Stimulated activated CD8-positive, alpha-beta memory T cell treated with anti-CD3 and anti-CD28 coated beads, Interleukin-15, amount 100 ng/mL, for 1 hour (primary cell): ENCODE measurements around the gene NKPD1.

ENCODE experiments used
- DNase-seq: peaks from one replicate; pipeline ENCODE4 v3.0.0-alpha.2; 2020; ENCODE audit warnings: low read depth

Gene NKPD1, protein sequence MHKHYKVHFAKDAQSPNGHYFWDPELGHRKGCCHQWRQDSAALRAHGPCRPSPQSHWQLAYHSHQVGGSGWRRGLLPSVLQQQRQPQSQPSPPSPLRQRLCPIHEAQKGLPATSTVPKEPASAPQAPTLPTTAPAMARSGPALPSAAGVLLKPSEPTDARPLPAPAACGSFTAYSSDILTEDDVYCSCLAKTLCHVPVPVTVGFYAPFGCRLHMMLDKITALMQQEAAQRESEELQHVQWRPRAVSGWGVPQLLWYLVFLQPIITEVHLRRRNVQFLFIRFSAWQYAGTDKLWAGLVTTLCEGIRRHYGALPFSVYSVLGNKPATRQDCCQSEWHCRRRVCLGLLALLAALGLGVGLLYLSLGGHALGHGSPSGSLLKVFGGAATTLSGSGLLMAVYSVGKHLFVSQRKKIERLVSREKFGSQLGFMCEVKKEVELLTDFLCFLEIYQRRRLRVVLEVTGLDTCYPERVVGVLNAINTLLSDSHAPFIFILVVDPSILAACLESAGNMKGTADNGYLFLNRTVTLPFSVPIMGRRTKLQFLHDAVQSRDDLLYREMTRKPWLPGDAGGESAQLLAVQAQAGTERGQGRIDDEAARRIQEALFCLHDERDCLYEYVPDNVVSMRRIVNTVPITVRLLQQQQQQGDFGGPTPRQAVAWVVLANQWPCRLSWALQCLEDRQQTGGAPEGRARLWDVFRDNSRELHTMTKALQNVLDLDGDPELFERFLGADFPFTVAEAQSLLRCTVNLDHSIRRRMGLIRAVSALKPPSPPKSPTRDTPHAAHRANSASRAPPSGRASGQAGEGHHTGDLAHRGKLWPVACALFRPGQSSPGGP

GRCh38 chr19:45160870-45161737 is at the start of gene NKPD1:
Gene NKPD1, minus strand, starts transcription at chr19:45160982. Its CDS starts 832 bp downstream, at chr19:45160150.
- no peak for DNase-seq

DNA sequence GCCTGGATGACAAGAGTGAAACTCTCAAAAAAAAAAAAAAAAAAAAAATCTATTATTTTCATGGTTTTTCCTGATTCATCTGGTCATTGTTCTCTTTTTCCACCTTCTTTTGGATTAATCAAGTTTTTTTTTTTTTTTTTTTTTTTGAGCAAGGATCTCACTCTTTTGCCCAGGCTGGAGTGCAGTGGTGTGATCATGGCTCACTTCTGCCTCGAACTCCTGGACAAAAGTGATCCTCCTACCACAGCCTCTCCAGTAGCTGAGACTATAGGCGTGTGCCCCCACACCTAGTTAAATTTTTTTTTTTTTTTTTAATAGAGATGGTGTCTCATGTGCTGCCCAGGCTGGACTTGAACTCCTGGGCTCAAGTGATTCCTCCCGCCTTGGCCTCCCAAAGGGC is 45.5 kb upstream of the NKPD1 start:
- no peak for DNase-seq

- no peak for DNase-seq
Observed at GRCh38 chr19:45205810-45206209, 45.0 kb upstream of the NKPD1 start.

DNA sequence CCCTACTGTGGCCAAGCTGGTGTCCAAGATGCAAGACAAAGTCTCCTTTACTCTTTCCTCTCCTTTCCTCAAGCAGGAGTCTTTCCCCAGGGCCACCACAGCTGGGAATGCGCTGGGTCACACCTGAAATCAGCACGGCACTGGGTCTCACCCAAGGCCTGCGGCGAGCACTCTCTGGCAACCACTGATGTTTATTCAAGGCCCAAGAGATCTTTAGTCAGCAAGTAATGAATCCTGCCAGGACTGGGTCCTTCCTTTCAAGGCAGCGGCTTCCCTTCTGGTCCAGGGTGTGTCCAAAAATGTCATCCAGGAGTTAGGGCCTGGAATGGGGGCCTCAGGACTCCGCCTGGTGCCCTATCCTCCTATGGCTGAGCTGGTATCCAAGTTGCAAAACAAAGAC is 41.9 kb upstream of the NKPD1 start:
- DNase-seq: no peak

DNA sequence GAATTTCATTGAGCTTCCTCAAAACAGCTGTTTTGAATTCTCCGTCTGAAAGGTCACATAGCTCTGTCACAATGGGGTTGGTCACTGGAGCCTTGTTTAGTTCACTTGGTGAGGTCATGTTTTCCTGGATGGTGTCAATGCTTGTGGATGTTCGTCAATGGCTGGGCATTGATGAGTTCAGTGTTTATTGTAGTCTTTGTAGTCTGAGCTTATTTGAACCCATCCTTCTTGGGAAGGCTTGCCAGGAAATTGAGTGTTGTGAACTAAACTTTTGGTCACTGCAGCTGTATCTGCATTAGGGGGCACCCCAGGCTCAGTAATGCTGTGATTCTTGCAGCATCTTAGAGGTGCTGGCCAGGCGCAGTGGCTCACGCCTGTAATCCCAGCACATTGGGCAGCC is 39.8 kb upstream of the NKPD1 start:
- DNase-seq: no peak

DNA sequence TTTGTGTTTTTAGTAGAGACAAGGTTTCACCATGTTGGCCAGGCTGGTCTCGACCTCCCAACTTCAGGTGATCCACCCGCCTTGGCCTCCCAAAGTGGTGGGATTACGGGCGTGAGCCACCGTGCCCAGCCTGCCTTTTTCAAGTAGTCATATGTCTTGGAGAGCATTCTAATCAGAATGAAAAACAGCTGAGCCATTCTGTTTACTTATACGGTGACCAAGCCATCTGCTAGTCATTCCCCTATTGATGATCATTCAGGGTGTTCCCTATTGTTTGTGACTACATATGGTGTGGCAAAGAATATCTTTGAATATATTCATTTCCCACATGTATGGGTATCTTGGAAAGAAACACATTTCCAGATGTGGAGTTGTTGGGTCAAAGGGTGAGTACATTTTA is 35.0 kb upstream of the NKPD1 start:
- no peak for DNase-seq

DNA sequence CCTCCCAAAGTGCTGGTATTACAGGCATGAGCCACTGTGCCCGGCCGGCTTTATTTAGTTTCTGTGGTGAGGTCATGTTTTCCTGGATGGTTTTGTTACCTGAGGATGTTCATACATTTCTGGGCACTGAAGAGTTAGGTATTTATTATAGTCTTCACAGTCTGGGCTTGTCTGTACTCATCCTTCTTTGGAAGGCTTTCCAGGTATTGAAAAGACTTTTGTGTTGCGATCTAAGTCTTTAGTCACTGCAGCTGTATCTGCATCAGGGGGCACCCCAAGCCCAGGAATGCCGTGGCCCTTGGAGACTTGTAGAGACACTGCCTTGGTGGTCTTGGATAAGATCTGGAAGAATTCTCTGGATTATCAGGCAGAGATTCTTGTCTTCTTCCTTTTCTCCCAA is 30.6 kb upstream of the NKPD1 start:
- DNase-seq: no peak

DNA sequence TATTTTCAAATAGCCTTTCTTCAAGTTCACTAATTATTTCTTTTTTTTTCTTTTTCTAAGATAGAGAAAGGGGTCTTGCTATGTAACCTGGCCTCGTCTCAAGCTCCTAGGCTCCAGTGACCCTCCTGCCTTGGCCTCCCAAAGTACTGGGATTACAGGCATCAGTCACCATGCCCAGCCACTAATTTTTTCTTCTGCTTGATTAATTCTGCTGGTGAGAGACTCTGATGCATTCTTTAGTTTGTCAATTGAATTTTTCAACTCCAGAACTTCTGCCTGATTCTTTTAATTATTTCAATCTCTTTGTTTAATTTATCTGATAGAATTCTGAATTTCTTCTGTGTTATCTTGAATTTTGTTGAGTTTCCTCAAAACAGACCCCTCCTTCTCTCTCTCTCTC is 29.2 kb upstream of the NKPD1 start:
- no peak for DNase-seq

DNA sequence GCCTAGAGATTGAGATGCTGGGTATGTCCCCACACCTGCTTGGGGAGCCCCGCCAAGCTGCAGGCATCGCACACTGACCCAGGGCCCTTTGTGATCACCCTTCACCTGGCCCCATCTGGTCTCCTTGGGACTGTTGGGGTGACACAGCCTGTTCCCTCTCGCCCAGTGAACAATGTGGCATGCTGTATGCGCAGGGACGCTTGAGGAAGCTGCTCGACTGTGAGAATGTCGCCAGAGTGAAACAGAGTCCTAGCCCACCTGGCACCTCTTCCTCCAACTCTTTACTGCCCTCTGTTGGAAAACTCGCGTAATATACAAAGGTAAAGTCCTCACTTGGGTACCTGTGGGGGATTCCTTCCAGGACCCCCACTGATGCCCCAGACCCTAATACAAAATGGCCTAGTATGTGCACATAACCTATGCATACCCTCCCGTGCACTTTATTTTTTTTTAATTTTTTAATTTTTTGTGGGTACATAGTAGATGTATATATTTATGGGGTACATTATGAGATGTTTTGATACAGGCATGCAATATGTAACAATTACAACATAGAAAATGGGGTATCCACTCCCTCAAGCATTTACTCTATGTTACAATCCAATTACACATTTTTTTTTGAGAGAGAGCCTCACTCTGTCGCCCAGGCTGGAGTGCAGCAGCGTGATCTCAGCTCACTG is 26.8 kb upstream of the NKPD1 start:
- DNase-seq: no peak

- no peak for DNase-seq
Observed at GRCh38 chr19:45186509-45187334, 25.9 kb upstream of the NKPD1 start.

- no peak for DNase-seq
Observed at GRCh38 chr19:45184115-45184514, 23.3 kb upstream of the NKPD1 start.

DNA sequence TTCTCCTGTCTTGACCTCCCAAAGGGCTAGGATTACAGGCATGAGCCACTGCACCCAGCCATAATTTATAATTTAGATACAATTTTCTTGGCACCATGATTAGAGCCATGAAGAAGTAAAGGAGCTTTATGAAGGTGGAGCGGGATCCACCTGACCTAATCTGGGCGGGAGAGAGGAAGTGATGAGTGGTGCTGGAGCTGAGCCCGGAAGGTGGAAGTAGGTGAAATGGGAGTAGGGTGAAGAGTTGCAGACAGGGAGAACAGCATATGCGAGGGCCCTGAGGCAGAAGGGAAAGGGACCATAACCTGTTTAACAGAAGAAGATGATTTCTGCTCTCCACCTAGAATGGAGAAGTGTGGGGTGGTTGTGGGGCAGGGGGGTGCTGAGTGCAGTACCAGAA is 22.0 kb upstream of the NKPD1 start:
- no peak for DNase-seq

- no peak for DNase-seq
Observed at GRCh38 chr19:45180936-45181335, 20.2 kb upstream of the NKPD1 start.

DNA sequence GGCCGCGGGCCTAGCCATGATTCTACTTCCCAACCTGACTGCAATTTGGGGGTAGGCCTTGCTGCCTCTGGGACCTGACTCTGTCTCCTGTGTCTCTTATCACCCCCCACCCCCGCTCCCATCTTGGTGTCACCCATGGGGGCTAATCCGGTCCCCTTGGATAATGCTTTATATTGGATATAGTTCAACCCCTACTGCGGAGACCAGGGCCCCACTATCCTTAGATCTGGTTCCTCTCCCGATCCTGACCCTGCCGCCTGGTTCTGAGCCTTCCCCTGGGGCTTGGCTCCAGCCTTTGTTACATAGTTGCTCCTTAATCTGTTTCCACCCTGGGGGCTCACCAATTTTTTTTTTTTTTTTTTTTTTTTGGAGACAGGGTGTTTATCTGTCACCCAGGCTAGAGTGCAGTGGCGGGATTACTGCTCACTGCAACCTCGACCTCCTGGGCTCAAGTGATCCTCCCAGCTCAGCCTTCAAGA is 19.1 kb upstream of the NKPD1 start:
- DNase-seq: no peak

DNA sequence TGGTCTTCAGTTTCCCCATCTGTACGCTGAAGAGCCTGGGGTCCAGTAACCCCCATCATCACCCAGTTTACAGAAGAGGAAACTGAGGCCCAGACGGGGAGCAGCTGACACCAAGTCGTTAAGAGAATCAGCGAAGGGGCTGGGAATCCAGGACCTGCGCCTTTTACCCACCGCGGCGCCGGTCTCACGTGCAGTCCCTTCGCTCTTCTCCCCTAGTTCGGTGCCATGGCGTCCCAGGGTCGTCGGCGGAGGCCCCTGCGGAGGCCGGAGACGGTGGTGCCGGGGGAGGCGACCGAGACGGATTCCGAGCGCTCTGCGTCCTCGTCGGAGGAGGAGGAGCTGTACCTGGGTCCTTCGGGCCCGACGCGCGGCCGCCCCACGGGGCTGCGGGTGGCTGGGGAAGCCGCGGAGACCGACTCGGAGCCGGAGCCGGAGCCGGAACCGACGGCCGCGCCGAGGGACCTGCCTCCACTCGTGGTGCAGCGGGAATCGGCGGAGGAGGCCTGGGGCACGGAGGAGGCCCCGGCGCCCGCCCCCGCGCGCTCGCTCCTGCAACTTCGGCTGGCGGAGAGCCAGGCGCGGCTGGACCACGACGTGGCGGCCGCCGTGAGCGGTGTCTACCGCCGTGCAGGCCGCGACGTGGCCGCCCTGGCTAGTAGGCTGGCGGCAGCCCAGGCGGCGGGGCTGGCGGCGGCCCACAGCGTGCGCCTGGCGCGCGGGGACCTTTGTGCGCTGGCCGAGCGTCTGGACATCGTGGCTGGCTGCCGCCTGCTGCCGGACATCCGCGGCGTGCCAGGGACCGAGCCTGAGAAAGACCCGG is 18.5 kb upstream of the NKPD1 start:
- no peak for DNase-seq

GRCh38 chr19:45178262-45179071 is 17.7 kb upstream of the NKPD1 start, which contains the start of gene BLOC1S3:
Gene BLOC1S3, plus strand, starts transcription at chr19:45178784. Its CDS starts 513 bp downstream, at chr19:45179297.
- peak; percentile 99 for DNase-seq

DNA sequence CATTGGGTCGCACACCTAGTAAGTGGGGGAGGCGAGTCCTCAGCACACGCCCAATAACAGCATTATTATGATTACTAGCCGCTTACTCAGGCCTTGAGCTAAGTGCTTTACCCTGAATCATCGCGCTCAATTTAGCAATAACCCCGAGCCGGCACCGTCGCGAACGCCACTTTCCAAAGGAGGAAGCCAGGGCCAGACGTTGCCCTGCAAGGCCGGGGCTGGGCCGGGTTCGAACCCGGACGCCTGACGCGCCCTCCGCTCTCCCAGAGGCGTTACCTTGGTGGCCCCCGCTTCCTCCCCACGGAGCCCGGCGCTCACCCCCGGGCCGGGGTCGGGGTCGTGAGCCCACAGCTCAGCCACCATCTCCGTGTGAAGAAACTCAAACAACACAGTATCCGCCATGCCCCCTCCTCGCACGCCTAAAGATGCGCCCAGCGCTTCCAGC is 17.1 kb upstream of the NKPD1 start, which contains the start of gene TRAPPC6A:
TSS of gene TRAPPC6A (minus strand) at position 421 of the 445 bp plus-strand sequence. CDS start at position 402, 19 bp downstream.
- no peak for DNase-seq

DNA sequence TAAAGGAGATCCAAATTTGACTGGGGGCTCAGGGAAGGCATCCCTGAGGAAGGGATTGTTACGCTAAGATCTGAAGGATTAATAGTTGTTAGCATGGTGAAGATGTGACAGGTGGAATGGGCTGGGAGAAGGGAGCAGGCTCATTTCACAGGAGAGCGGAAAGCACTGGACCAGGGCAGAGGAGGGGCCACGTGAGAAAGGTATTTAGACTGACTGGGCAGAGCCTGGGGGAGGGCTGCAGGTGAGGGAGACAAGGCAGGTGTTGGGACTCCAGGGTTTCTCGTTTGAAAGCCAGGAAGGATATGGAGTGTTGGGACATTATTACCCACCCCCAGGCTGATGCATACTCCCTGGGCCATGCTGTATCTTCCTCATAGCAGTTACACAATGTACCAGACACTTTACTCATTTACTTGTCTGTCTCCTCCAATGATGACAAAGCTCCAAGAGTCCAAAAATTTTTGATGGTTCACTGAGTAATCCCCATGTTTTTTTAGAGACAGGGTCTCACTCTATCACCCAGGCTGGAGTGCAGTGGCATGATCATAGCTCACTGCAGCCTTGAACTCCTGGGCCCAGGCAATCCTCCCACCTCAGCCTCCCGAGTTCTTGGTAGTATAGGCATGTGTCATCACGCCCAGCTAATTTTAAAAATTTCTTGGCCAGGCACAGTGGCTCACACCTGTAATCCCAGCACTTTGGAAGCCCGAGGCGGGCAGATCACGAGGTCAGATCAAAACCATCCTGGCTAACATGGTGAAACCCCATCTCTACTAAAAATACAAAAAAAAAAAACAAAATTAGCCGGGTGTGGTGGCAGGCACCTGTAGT is 14.9 kb upstream of the NKPD1 start:
- DNase-seq: no peak
